HG02759 (cell line): ENCODE results near the gene TRIM5.

Source experiments
- ATAC-seq: cut with Tn5 transposase; IDR thresholded peaks from one replicate; pipeline ENCODE4 v1.9.1; 2021; ENCODE audit warnings: mild to moderate bottlenecking, moderate library complexity; ENCODE audit not compliant: unreplicated experiment

Gene TRIM5

GRCh38 chr11:5631417-5631816 lies 53.5 kb downstream of the TRIM5 start:
- peak; percentile 5 for ATAC-seq

DNA sequence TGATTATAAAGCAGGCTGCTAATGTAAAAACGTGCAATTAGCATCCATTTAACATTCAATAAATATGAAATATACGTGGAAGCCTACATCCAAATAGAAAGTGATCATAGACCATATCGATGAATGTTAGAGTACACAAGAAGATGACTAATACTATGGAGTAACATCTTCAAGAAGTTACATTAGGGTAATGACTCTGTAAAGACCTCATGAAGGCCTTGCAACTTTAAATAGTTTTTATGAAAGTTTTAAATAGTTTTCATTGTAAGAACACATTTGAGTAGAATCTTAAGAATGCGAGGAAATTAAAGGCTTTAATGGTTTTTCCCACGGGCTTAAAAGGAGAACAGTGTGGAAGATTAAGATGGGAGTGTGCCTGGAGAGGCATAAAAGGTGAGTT lies 58.7 kb downstream of the TRIM5 start:
- no peak for ATAC-seq

DNA sequence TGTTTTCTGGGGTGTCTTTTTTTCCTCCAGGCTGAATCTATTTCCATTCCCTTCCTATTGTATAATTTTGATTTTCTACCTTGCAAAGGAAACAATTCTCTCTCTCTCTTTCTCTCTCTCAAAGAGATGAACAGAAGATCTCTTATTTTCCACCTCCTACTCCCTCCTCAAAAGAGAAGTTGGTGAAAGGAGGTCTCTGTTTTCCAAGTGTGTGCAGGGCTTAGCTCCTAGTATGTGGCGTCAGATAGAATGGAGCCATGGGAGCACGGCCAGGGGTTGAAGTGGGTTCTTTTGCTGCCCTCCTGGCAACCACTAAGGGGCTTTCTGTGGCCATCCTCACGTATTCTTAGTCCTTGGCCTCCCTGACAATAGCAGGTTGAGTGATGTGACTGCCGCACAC lies 59.6 kb downstream of the TRIM5 start:
- ATAC-seq = peak; percentile 4

DNA sequence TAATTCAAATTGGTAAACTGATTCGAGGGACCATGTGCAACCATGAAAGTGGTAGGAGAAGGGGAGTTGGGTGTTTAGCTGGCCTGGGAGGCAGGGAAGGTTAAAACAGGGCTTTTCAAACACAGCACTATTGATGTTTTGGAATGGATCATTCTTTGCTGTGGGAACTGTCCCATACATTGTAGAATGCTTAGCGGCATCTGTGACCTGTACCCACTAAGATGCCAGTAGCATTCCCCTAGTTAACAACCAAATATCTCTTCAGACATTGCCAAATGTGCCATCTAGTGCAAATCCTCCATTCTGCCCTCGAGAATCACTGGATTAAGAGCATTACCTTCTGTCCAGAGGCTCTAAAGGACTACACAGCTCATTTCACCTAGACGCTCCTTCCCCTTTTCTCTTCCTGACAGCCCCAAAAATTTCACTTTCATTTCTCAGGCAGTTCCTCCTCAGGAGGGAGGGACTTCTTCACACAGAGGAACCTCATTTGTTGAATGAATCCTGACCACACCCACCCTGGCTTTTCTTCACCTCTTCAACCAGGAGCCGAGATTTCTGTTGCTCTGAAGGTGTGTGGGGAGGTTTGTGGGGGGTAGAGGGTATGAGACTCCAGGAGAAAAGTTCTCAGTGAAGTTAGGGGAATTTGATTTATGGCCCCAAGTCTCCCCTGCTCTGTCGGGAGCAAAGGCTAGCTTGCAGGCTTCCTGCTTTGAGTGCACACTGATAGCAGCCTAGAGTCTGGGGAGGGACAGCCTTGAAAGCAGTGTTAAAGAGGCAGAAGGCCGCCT lies 60.2 kb downstream of the TRIM5 start, which contains the start of gene TRIM34:
Gene TRIM34, plus strand, starts transcription at position 513 of the 791 bp plus-strand sequence. CDS start 7,331 bp downstream, outside the sequence.
- ATAC-seq = peak; percentile 96

DNA sequence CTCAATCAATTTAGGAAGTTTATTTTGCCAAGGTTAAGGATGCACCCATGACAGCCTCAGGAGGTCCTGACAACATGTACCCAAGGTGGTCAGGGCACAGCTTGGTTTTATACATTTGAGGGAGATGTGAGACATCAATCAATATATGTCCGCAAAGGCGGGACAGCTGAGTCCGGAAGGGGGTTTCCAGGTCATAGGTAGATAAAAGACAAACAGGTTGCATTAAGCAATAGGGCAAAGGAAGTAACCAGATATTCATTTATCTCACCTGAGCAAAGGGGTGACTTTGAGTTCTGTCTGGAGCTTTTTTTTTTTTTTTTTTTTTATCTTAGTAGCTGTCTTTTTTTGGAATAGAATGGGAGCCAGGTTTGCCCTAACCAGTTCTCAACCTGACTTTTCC lies 62.1 kb downstream of the TRIM5 start:
- ATAC-seq = no peak

DNA sequence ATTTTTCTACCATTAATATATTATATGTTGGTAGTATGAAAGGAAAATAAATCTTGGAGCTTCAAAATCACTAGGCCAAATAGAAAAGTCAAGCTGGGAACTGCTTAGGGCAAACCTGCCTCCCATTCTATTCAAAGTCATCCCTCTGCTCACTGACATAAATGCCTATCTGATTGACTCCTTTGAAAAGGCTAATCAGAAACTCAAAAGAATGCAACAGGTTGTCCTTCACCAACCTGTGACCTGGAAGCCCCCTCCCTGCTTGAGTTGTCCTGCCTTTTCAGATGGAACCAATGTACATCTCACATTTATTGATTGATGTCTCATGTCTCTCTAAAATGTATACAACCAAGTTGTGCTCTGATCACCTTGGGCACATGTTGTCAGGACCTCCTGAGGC lies 63.3 kb downstream of the TRIM5 start:
- ATAC-seq = no peak

GRCh38 chr11:5620651-5621521 lies 64.0 kb downstream of the TRIM5 start:
- ATAC-seq = no peak

DNA sequence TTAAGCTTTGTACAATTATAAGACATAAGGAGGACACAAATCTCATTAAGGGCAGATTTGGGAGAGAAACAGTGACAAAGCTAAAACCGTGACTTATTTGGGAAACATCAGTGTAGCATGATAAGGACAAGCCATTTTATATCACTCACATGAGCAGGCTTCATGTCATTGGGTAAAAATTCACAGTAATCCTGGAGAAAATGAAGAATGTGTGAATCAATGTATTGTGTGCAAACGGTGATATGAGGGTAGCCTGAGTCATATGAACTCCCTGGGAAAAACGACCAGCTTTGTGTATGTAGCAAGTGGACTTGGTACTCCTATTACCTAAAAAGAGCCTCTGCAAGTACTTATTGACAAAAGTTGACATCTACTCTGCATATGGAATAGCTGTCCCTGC lies 66.1 kb downstream of the TRIM5 start:
- no peak for ATAC-seq
